PFSK-1 (cell line): ENCODE results near the gene CTSZ.

ENCODE experiments used
- FOXP2 ChIP-seq: optimal IDR thresholded peaks from 2 replicates; pipeline ENCODE3; 2011; ENCODE audit warnings: borderline replicate concordance, control low read depth, inconsistent platforms; ENCODE audit not compliant: insufficient read depth; ENCODE audit errors: extremely low read length, extremely low read depth
- POLR2AphosphoS5 ChIP-seq: IDR thresholded peaks from 2 replicates; pipeline ENCODE4 v1.6.1; 2012; ENCODE audit warnings: low read depth, mild to moderate bottlenecking, control low read depth, low read length, moderate library complexity
- REST ChIP-seq, 2 experiments: IDR thresholded peaks; 2 replicates each; pipeline versions ENCODE4 v1.6.1 to v1.8.0; 2011 to 2012; ENCODE audit warnings: low read depth in 2 of 2, low read length in 2 of 2, control low read depth in 1 of 2, inconsistent platforms in 1 of 2, mild to moderate bottlenecking in 1 of 2, moderate library complexity in 1 of 2; ENCODE audit not compliant: insufficient read depth in 1 of 2
- SIN3A ChIP-seq: IDR thresholded peaks from 2 replicates; pipeline ENCODE4 v1.6.1; 2012; ENCODE audit warnings: mild to moderate bottlenecking, low read length, moderate library complexity, borderline replicate concordance; ENCODE audit not compliant: insufficient read depth
- TAF1 ChIP-seq: IDR thresholded peaks from 2 replicates; pipeline ENCODE4 v1.6.1; 2012; ENCODE audit warnings: low read length, control low read depth, borderline replicate concordance; ENCODE audit not compliant: insufficient read depth

CTSZ gene

GRCh38 chr20:59042796-59043631 lies 36.0 kb upstream of the CTSZ start:
- TF ChIP-seq SIN3A, result no peak
- TF ChIP-seq REST (IDR thresholded peaks at IDR 0.05; ENCODE audit: insufficient read depth in 1 of 2, low read depth in 2 of 2, low read length in 2 of 2), result no peak
- no peak for TF ChIP-seq TAF1
- no peak for TF ChIP-seq POLR2AphosphoS5
- no peak for TF ChIP-seq FOXP2

GRCh38 chr20:59042151-59042795 lies 35.2 kb upstream of the CTSZ start, which contains the start of gene PRELID3B:
PRELID3B (minus strand) TSS chr20:59042786; CDS start chr20:59042730, 56 bp downstream.
- TF ChIP-seq TAF1 (no peak), POLR2AphosphoS5 (no peak), FOXP2 (peak; percentile 52), SIN3A (no peak; the same call in 1 of the 2 replicates)

GRCh38 chr20:59040667-59041066 lies 33.6 kb upstream of the CTSZ start:
- TF ChIP-seq TAF1 (no peak), REST (IDR thresholded peaks at IDR 0.05; ENCODE audit: insufficient read depth in 1 of 2, low read depth in 2 of 2, low read length in 2 of 2) (no peak), POLR2AphosphoS5 (no peak), SIN3A (no peak), FOXP2 (no peak)

GRCh38 chr20:59039233-59039632 lies 32.2 kb upstream of the CTSZ start:
- TF ChIP-seq TAF1 (no peak), POLR2AphosphoS5 (no peak), FOXP2 (no peak), SIN3A (no peak), REST (IDR thresholded peaks at IDR 0.05; ENCODE audit: insufficient read depth in 1 of 2, low read depth in 2 of 2, low read length in 2 of 2) (no peak)

- TF ChIP-seq REST (IDR thresholded peaks at IDR 0.05; ENCODE audit: insufficient read depth in 1 of 2, low read depth in 2 of 2, low read length in 2 of 2) (no peak), FOXP2 (no peak), TAF1 (no peak), SIN3A (no peak), POLR2AphosphoS5 (no peak)
These were observed 30.3 kb upstream of the CTSZ start for GRCh38 chr20:59037386-59037785.
